ENCODE results near the gene CPNE5. TPM values are rescaled to one million over a fixed set of nuclear protein-coding genes. Genes with fewer than 3 reads are reported as not detected.

CPNE5 gene
- polyA plus RNA-seq, 4 donors, result 2.0 to 10.8 (median 4.1) TPM

GRCh38 chr6:36874443-36875249, 35.4 kb upstream of the CPNE5 start, which contains the start of gene PPIL1:
Gene PPIL1, minus strand, starts transcription at chr6:36874803. Its CDS starts 31 bp downstream, at chr6:36874772.
- WGBS, 3 donors, result 0% methylated on average over 50 to 54 of the region's 54 CpGs
- peak within 1 kb of the TSS; percentile 66 to 96 (median 95) for H3K27ac ChIP-seq (ENCODE audit: low read depth in 1 of 3, low read length in 2 of 3)
- no peaks in the 10 kb centered on the region for H3K9me3 ChIP-seq (ENCODE audit: control insufficient read depth in 2 of 2, insufficient read depth in 1 of 2, low read depth in 1 of 2, low read length in 1 of 2)
- no peak for FAIRE-seq
- H3K4me3 ChIP-seq (ENCODE audit: low read depth in 1 of 3, low read length in 3 of 3), result peak within 1 kb of the TSS; percentile 80 to 87 (median 87)
- no peaks in the 10 kb centered on the region for H3K27me3 ChIP-seq (ENCODE audit: control insufficient read depth in 3 of 3, insufficient read depth in 3 of 3, low read length in 3 of 3)
- peaks cover 0 to 10% (median 3%) of the 10 kb centered on the region in 3 donors for H3K4me1 ChIP-seq (ENCODE audit: control insufficient read depth in 3 of 3, insufficient read depth in 2 of 3, low read depth in 1 of 3, low read length in 2 of 3)
- DNase-seq, result peak; percentile 87 to 97
- H3K36me3 ChIP-seq (ENCODE audit: control insufficient read depth in 3 of 3, insufficient read depth in 2 of 3, low read depth in 1 of 3, low read length in 3 of 3), result peaks cover 0 to 5% (median 4%) of the 10 kb centered on the region in 3 donors

GRCh38 chr6:36873612-36874442, 34.6 kb upstream of the CPNE5 start:
- WGBS, 3 donors, result 3 to 11% (median 4%) methylated on average over 11 of the region's 11 CpGs
- H3K4me3 ChIP-seq (ENCODE audit: low read depth in 1 of 3, low read length in 3 of 3), result peak overlapping the region; percentile 80 to 87 (median 87)
- H3K27ac ChIP-seq (ENCODE audit: low read depth in 1 of 3, low read length in 2 of 3), result peak overlapping the region in 2 of 3 donors; percentile 95 to 96
- no peak for FAIRE-seq
- H3K36me3 ChIP-seq (ENCODE audit: control insufficient read depth in 3 of 3, insufficient read depth in 2 of 3, low read depth in 1 of 3, low read length in 3 of 3), result peaks cover 0 to 9% (median 5%) of the 10 kb centered on the region in 3 donors
- no peaks in the 10 kb centered on the region for H3K27me3 ChIP-seq (ENCODE audit: control insufficient read depth in 3 of 3, insufficient read depth in 3 of 3, low read length in 3 of 3)
- peaks cover 0 to 10% (median 3%) of the 10 kb centered on the region in 3 donors for H3K4me1 ChIP-seq (ENCODE audit: control insufficient read depth in 3 of 3, insufficient read depth in 2 of 3, low read depth in 1 of 3, low read length in 2 of 3)
- peak in 1 of 2 donors; percentile 30 for DNase-seq
- H3K9me3 ChIP-seq (ENCODE audit: control insufficient read depth in 2 of 2, insufficient read depth in 1 of 2, low read depth in 1 of 2, low read length in 1 of 2), result no peaks in the 10 kb centered on the region

GRCh38 chr6:36873115-36873514, 33.9 kb upstream of the CPNE5 start:
- FAIRE-seq (no peak), DNase-seq (no peak)
- Histone ChIP-seq H3K27ac (ENCODE audit: low read depth in 1 of 3, low read length in 2 of 3) (no peak overlapping the region), H3K9me3 (ENCODE audit: control insufficient read depth in 2 of 2, insufficient read depth in 1 of 2, low read depth in 1 of 2, low read length in 1 of 2) (no peaks in the 10 kb centered on the region), H3K4me1 (ENCODE audit: control insufficient read depth in 3 of 3, insufficient read depth in 2 of 3, low read depth in 1 of 3, low read length in 2 of 3) (peaks cover 0 to 10% (median 3%) of the 10 kb centered on the region in 3 donors), H3K27me3 (ENCODE audit: control insufficient read depth in 3 of 3, insufficient read depth in 3 of 3, low read length in 3 of 3) (no peaks in the 10 kb centered on the region), H3K36me3 (ENCODE audit: control insufficient read depth in 3 of 3, insufficient read depth in 2 of 3, low read depth in 1 of 3, low read length in 3 of 3) (peaks cover 0 to 12% (median 5%) of the 10 kb centered on the region in 3 donors), H3K4me3 (ENCODE audit: low read depth in 1 of 3, low read length in 3 of 3) (no peak overlapping the region)
- WGBS, 3 donors, result 84 to 97% (median 89%) methylated on average over 1 of the region's 1 CpG

GRCh38 chr6:36871686-36872085, 32.4 kb upstream of the CPNE5 start:
- Histone ChIP-seq H3K9me3 (ENCODE audit: control insufficient read depth in 2 of 2, insufficient read depth in 1 of 2, low read depth in 1 of 2, low read length in 1 of 2) (no peaks in the 10 kb centered on the region), H3K27ac (ENCODE audit: low read depth in 1 of 3, low read length in 2 of 3) (no peak overlapping the region), H3K27me3 (ENCODE audit: control insufficient read depth in 3 of 3, insufficient read depth in 3 of 3, low read length in 3 of 3) (no peaks in the 10 kb centered on the region), H3K36me3 (ENCODE audit: control insufficient read depth in 3 of 3, insufficient read depth in 2 of 3, low read depth in 1 of 3, low read length in 3 of 3) (peaks cover 0 to 20% (median 8%) of the 10 kb centered on the region in 3 donors), H3K4me3 (ENCODE audit: low read depth in 1 of 3, low read length in 3 of 3) (no peak overlapping the region), H3K4me1 (ENCODE audit: control insufficient read depth in 3 of 3, insufficient read depth in 2 of 3, low read depth in 1 of 3, low read length in 2 of 3) (peaks cover 0 to 10% (median 3%) of the 10 kb centered on the region in 3 donors)
- WGBS, 3 donors, result 90 to 96% (median 93%) methylated on average over 3 of the region's 3 CpGs
- FAIRE-seq (no peak), DNase-seq (no peak)

GRCh38 chr6:36867471-36868224, 28.4 kb upstream of the CPNE5 start:
- H3K36me3 ChIP-seq (ENCODE audit: control insufficient read depth in 3 of 3, insufficient read depth in 2 of 3, low read depth in 1 of 3, low read length in 3 of 3), result peaks cover 0 to 35% (median 9%) of the 10 kb centered on the region in 3 donors
- FAIRE-seq, result no peak

GRCh38 chr6:36865835-36866234, 26.6 kb upstream of the CPNE5 start:
- FAIRE-seq (no peak), DNase-seq (no peak)
- H3K4me1 ChIP-seq (ENCODE audit: control insufficient read depth in 3 of 3, insufficient read depth in 2 of 3, low read depth in 1 of 3, low read length in 2 of 3), result no peaks in the 10 kb centered on the region
- peaks cover 0 to 41% (median 9%) of the 10 kb centered on the region in 3 donors for H3K36me3 ChIP-seq (ENCODE audit: control insufficient read depth in 3 of 3, insufficient read depth in 2 of 3, low read depth in 1 of 3, low read length in 3 of 3)
- H3K27ac ChIP-seq (ENCODE audit: low read depth in 1 of 3, low read length in 2 of 3), result no peak overlapping the region
- no peak overlapping the region for H3K4me3 ChIP-seq (ENCODE audit: low read depth in 1 of 3, low read length in 3 of 3)
- WGBS, 3 donors, result 66 to 85% (median 81%) methylated on average over 2 of the region's 2 CpGs
- H3K27me3 ChIP-seq (ENCODE audit: control insufficient read depth in 3 of 3, insufficient read depth in 3 of 3, low read length in 3 of 3), result no peaks in the 10 kb centered on the region
- H3K9me3 ChIP-seq (ENCODE audit: control insufficient read depth in 2 of 2, insufficient read depth in 1 of 2, low read depth in 1 of 2, low read length in 1 of 2), result no peaks in the 10 kb centered on the region

More at GRCh38 chr6:36867471-36868224, 28.4 kb upstream of the CPNE5 start:
- no peaks in the 10 kb centered on the region for H3K27me3 ChIP-seq (ENCODE audit: control insufficient read depth in 3 of 3, insufficient read depth in 3 of 3, low read length in 3 of 3)
- 77 to 85% (median 85%) methylated on average over 4 of the region's 4 CpGs for WGBS, 3 donors
- H3K27ac ChIP-seq (ENCODE audit: low read depth in 1 of 3, low read length in 2 of 3), result no peak overlapping the region
- no peak for DNase-seq
- H3K9me3 ChIP-seq (ENCODE audit: control insufficient read depth in 2 of 2, insufficient read depth in 1 of 2, low read depth in 1 of 2, low read length in 1 of 2), result no peaks in the 10 kb centered on the region
- H3K4me1 ChIP-seq (ENCODE audit: control insufficient read depth in 3 of 3, insufficient read depth in 2 of 3, low read depth in 1 of 3, low read length in 2 of 3), result no peaks in the 10 kb centered on the region
- no peak overlapping the region for H3K4me3 ChIP-seq (ENCODE audit: low read depth in 1 of 3, low read length in 3 of 3)

- no peak for FAIRE-seq
- WGBS, 3 donors, result 83 to 90% (median 85%) methylated on average over 12 of the region's 12 CpGs
- Histone ChIP-seq H3K27me3 (ENCODE audit: control insufficient read depth in 3 of 3, insufficient read depth in 3 of 3, low read length in 3 of 3) (no peaks in the 10 kb centered on the region), H3K27ac (ENCODE audit: low read depth in 1 of 3, low read length in 2 of 3) (no peak overlapping the region), H3K4me3 (ENCODE audit: low read depth in 1 of 3, low read length in 3 of 3) (no peak overlapping the region), H3K4me1 (ENCODE audit: control insufficient read depth in 3 of 3, insufficient read depth in 2 of 3, low read depth in 1 of 3, low read length in 2 of 3) (no peaks in the 10 kb centered on the region), H3K36me3 (ENCODE audit: control insufficient read depth in 3 of 3, insufficient read depth in 2 of 3, low read depth in 1 of 3, low read length in 3 of 3) (peaks cover 0 to 37% (median 4%) of the 10 kb centered on the region in 3 donors), H3K9me3 (ENCODE audit: control insufficient read depth in 2 of 2, insufficient read depth in 1 of 2, low read depth in 1 of 2, low read length in 1 of 2) (no peaks in the 10 kb centered on the region)
- DNase-seq, result no peak
These were observed 24.7 kb upstream of the CPNE5 start for GRCh38 chr6:36863670-36864540.

Measured in small intestine (tissue), 7 donors.